GM21360 (cell line): ENCODE measurements around the gene SLC8A1.
"Not testable (repeated sequence)": the region's sequence is repeated elsewhere in the genome, so short reads cannot be mapped to it uniquely, and the experiment has no call there.

Experiments
- ATAC-seq: cut with Tn5 transposase; IDR thresholded peaks from one replicate; pipeline ENCODE4 v1.9.1; 2021; ENCODE audit warnings: mild to moderate bottlenecking, moderate library complexity; ENCODE audit not compliant: unreplicated experiment

The SLC8A1 gene

DNA sequence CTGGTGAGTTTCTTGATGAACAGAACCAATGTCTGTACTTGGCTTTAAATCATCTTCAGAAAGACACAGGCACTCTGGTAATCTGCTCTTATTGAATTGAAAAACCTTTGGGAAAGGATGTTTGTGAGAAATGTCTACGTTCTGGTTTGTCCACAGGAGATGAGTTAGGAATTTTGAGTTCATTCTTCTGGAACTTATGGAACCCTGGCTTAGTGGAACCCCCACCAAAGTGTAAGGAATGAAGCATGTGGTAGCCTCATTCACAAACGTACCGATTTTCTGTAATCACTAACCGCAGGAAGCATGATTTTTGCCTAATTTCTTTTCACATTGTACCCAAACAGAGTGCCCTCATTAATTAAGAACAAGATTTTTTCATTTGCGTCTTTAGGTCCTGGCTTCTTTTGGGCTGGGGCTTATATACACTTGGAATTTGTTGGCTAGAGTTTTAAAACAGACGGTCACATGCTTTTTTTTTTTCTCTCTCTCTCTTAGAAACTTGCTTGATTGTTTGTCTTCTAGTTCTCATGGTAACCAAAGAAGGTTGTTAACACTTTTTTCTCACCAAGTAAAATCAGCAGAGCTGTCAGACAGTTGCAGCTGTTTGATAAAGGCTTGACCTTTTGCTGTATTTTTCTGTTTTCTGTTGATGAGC lies 358.7 kb downstream of the SLC8A1 start:
- ATAC-seq: no peak

- no peak for ATAC-seq
Observed at GRCh38 chr2:40090044-40090443, 361.8 kb downstream of the SLC8A1 start.

GRCh38 chr2:40087927-40088326 lies 364.0 kb downstream of the SLC8A1 start:
- no peak for ATAC-seq

GRCh38 chr2:40087434-40087833 lies 364.5 kb downstream of the SLC8A1 start:
- no peak for ATAC-seq

GRCh38 chr2:40085786-40086185 lies 366.1 kb downstream of the SLC8A1 start:
- no peak for ATAC-seq

GRCh38 chr2:40073336-40073735 lies 378.6 kb downstream of the SLC8A1 start:
- ATAC-seq: not testable (repeated sequence)

GRCh38 chr2:40072442-40073232 lies 379.3 kb downstream of the SLC8A1 start:
- no peak for ATAC-seq

DNA sequence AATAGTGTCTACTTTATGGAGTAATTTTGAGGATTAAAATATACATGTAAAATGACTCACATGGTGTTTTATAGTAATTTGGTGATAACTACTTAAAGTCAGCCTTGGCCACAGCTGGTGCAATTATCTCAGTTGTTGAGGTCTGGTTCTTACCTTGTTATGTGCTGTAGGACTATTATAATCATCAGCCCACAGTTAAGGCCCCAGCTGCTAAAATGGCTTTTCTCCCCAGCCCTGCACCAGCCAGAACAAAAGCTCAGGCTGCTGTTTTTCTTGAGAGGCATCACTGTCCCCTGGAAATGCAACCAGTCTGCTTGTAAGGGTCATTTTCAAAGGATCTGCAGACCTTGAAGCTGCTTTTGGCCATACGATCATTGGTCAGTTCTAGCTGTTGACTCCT lies 389.5 kb downstream of the SLC8A1 start:
- no peak for ATAC-seq

DNA sequence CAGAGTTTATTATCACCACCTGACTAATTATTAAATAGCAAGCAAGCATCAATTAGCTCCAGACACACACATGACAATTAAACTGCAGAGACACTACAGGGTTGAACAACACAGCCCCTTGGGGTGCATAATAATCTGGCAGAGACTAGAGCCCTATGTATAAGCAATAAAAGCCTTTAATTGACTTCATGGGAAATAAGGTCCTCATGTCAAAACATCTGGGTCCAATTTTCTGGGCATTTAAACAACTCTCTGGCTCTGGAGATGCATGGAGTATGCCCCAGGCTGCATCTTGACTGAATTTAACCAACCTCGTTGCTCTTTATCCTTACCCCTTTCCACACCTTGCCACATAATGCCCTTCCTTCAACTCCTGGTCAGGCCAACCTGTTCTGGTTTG lies 402.1 kb downstream of the SLC8A1 start:
- ATAC-seq: no peak

GRCh38 chr2:40048506-40048905 lies 403.4 kb downstream of the SLC8A1 start:
- no peak for ATAC-seq

GRCh38 chr2:40047406-40047805 lies 404.5 kb downstream of the SLC8A1 start:
- ATAC-seq: no peak
